Activated CD4-positive, alpha-beta T cell treated with anti-CD3 and anti-CD28 coated beads, Interleukin-2, amount 50 U/mL, for 16 hours (primary cell): ENCODE results near the gene SLC27A1.
"Not testable (repeated sequence)": the region's sequence is repeated elsewhere in the genome, so short reads cannot be mapped to it uniquely, and the experiment has no call there.

Source experiments
- DNase-seq: peaks from one replicate; pipeline ENCODE4 v3.0.0-alpha.2; 2020

Gene SLC27A1

DNA sequence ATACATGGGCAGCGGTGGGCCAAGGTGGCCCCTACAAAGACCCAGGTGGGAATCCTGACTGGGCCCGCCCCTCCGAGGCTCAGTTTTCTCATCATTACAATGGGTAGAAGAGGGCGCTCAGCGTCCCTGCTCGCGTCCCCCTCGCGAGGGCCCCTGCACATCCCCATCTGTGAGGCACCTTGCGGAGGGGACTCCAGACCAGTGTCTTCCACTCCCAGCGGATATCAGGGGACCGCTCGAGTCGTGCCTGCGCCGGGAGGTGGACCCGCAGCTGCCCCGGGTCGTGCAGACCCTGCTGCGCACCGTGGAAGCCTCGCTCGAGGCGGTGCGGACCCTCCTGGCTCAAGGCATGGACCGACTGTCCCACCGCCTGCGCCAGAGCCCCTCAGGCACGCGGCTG, 69.8 kb downstream of the SLC27A1 start:
- no peak for DNase-seq

- DNase-seq = no peak
Observed at GRCh38 chr19:17541184-17541759, 70.9 kb downstream of the SLC27A1 start.

- DNase-seq = no peak
Observed at GRCh38 chr19:17542042-17542441, 71.7 kb downstream of the SLC27A1 start.

DNA sequence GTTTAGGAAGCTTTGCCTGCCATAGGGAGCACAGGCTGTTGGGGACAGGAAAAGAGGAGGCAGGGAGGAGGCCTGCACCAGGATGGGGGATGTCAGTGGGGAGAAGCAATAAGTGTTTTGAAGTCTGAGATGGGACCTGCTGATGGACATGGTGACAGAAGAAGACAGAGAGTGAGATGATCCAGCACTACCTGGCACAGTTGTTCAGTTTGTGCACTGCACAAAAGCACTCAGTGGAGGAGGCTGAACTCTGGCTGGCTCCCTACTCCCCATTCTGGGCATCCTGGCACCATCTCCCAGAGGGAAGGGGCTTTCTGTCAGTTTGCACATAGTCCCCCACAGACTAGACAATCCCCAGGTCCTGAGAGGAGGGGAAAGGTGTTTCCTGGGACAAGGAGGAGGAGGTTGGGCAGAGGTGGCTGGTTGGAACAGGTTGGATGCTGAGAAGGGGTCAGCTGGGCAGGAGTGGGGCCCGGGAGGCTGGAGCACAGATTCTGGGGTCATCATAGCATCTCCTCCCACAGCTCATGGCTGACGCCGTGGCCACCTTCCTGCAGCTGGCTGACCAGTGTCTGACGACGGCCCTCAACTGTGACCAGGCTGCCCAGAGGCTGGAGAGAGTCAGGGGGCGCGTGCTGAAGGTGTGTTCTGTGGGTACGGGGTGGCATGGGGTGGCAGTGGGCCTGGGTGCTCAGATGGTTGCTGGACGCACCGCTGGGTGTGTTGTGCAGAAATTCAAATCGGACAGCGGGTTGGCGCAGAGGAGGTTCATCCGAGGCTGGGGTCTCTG, 72.7 kb downstream of the SLC27A1 start:
- no peak for DNase-seq

DNA sequence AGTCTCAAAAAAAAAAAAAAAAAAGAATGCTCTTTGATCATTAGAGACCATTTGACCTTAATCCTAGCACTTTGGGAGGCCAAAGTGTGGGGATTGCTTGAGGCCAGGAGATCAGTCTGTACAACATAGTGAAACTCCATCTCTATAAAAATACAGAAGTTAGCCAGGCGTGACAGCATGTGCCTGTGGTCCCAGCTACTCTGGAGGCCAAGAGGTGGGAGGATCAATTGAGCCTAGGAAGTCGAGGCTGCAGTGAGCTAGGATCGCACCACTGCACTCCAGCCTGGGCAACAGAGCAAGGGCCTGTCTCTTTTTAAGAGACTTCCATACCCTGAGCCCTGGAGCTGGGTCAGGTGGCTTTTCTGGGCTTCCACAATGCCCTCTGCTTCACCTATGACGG, 73.7 kb downstream of the SLC27A1 start:
- DNase-seq = no peak

- no peak for DNase-seq
Observed at GRCh38 chr19:17544418-17544817, 74.1 kb downstream of the SLC27A1 start.

GRCh38 chr19:17548145-17548544, 77.8 kb downstream of the SLC27A1 start:
- no peak for DNase-seq

DNA sequence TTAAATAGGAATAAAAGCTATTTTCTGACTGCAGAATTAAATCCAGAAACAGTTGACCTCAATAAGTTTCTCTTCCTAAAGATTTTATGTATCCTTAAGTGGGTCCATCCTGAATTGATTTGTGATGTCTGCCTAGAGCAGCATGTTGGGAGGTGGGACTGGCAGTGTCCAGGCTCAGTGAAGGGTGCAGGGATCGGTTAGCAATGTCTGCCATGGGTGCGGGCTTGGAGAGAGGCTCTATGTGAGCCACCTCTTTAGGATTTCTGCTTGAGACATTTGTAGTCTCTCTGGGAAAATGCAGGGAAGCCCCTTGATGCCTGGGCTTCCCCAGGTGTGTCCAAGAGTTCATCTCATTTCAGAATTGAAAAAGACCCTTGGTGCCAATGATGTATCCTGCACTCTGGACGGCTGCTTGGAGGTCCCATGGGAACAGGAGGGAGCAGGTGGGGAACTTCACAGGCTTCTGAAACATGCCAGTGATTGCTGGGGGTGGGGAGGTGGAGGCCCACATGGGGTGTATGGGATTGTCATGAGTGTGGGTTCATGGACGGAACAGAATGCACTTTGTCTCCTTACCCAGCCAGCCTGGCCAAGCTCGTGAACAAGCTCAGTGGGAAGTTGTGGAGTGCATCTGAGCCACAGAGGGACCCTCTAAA, 78.9 kb downstream of the SLC27A1 start:
- no peak for DNase-seq

GRCh38 chr19:17550076-17550667, 79.8 kb downstream of the SLC27A1 start:
- DNase-seq = no peak

DNA sequence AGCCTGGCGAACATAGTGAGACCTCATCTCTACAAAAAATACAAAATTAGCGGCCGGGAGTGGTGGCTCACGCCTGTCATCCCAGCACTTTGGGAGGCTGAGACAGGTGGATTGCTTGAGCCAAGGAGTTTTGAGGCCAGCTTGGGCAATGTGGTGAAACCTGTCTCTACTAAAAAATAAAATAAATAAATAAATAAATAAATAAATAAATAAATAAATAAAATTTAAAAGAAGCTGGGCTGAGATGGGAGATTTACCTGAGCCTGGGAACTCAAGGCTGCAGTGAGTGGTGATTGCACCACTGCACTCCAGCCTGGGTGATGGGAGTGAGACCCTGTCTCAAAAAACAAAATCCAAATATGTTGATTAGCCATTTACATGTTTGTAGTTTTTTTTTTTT, 82.4 kb downstream of the SLC27A1 start:
- not testable (repeated sequence) for DNase-seq

DNA sequence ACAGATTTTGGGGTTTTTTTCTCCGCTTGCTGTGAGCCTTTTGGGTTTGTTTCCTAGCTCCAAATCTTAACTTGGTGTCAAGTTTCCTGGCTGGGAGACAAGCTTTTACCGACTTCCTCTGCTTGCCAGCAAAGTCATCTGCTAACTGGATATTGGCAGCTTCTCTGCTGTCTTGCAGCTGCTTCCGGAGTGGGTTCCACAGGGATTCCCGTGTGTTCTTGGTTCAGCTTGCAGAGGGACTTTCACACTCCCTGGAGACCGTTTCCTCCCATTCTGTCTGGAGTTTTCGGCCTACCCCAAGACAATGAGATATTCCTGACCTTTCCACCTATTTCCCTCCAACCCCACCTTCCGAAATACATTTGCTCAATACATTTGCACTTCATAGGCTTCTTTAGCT, 82.9 kb downstream of the SLC27A1 start:
- no peak for DNase-seq

GRCh38 chr19:17554968-17555479, 84.7 kb downstream of the SLC27A1 start:
- no peak for DNase-seq

DNA sequence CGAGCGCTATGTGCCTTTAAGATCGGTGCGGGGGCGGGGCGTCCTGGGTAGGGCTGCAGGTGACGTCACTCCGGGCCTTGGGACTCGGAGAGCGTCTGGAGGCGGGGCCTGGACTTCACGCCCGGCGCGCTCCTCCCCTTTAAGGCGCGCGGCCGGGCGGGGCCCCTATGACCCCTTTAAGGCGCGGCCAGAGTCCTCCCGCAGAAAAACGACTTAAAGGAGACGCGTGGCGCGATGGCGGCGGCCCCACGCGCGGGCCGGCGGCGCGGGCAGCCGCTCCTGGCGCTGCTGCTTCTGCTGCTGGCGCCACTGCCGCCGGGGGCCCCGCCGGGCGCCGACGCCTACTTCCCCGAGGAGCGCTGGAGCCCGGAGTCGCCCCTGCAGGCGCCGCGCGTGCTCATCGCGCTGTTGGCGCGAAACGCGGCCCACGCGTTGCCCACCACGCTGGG, 85.2 kb downstream of the SLC27A1 start, which contains the start of gene COLGALT1:
Gene COLGALT1 (plus strand): TSS at position 170 of the 449 bp plus-strand sequence. CDS start 65 bp downstream, at position 235.
- DNase-seq = peak; percentile 98
